T-helper 2 cell treated with Interferon-gamma antibody and Interleukin-4, amounts not matched to agents 100 ng/mL and 5 ng/mL, for 36 hours (primary cell): ENCODE measurements around the gene PDCD2L. TPM values are rescaled to one million over a fixed set of nuclear protein-coding genes. Genes with fewer than 3 reads are reported as not detected.

Experiments
- intact Hi-C: fragments of 100-400 bp; cut with micrococcal nuclease; formaldehyde crosslinking; loops from one replicate; pipeline ENCODE4 v1.15.1; 2023
- total RNA-seq: library from RNA; stranded (reverse); gene quantifications from 2 replicates; pipeline ENCODE4 v1.2.3, GENCODE V29; 2022

The PDCD2L gene
- total RNA-seq, 1 donor from 2014 or later: 16.4 TPM

DNA sequence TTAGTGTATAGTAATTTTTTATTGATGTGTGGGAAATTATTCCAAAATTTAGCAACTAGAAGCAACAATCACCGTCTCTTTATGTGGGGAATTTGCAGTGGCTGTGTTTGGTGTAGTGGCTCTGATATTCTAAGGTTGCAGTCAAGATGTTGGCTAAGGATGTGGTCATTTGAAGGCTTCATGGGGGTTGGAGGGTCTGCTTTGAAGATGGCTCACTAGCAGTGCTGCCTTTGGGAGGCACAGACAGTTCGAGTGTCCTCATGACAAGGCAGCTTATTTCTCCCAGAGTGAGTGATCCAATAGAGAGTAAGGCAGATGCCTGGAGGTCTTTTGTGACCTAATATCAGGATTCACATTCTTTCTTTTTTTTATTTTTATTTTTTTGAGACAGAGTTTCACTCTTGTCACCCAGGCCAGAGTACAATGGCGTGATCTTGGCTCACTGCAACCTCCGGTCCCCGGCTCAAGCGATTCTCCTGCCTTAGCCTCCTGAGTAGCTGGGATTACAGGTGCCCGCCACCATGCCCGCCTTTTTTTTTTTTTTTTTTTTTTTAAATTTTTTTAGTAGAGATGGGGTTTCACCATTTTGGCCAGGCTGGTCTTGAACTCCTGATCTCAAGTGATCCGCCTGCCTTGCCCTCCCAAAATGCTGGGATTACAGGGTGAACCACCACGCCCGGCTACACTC lies 30.5 kb upstream of the PDCD2L start:
- intact Hi-C loops: no loop called here

- intact Hi-C loops: no loop called here
Measured at GRCh38 chr19:34375598-34375997, 28.6 kb upstream of the PDCD2L start.

- intact Hi-C loops: no loop called here
Measured at GRCh38 chr19:34380639-34381241, 23.5 kb upstream of the PDCD2L start.

GRCh38 chr19:34381399-34382251 lies 22.6 kb upstream of the PDCD2L start:
- intact Hi-C loops: no loop called here

DNA sequence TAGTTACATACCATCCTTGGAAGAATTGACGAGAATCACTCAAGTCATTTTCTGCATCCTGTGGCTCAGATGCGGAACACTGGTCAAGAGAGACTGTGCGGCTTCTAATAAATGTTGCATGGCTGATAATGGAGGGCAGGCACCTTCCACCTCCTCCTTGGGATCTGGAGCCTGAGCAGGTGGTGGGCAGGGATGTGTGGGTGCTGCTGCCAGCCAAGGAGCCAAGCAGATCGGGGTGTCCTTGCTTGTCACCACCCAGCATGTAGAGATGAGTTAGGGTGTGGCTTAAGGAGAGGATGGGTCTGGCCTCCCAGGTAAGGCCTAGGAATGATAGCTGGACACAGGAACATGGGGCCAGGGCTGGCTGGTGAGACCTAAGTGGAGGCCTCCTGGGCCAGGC lies 21.7 kb upstream of the PDCD2L start:
- intact Hi-C loops: no loop called here

DNA sequence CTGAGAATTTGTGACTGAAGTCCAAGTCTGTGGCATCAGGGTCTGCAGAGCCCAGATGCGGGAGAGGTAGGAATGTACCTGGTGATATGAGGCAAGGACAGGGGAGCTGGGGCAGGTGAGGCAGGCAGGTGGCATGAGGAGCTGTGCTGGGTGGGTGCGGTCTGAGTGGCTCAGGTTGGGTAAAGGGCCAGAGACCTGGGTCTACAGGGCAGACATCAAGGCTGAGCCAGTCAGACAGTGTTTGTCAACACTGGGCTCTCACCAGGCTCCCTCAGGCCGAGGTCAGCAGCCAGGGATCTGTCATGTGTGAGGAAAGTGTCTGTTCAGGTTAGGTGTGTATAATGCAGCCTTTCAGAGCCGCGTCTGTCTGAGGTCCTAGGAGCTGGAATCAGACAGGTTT lies 20.6 kb upstream of the PDCD2L start:
- intact Hi-C loops: no loop called here

DNA sequence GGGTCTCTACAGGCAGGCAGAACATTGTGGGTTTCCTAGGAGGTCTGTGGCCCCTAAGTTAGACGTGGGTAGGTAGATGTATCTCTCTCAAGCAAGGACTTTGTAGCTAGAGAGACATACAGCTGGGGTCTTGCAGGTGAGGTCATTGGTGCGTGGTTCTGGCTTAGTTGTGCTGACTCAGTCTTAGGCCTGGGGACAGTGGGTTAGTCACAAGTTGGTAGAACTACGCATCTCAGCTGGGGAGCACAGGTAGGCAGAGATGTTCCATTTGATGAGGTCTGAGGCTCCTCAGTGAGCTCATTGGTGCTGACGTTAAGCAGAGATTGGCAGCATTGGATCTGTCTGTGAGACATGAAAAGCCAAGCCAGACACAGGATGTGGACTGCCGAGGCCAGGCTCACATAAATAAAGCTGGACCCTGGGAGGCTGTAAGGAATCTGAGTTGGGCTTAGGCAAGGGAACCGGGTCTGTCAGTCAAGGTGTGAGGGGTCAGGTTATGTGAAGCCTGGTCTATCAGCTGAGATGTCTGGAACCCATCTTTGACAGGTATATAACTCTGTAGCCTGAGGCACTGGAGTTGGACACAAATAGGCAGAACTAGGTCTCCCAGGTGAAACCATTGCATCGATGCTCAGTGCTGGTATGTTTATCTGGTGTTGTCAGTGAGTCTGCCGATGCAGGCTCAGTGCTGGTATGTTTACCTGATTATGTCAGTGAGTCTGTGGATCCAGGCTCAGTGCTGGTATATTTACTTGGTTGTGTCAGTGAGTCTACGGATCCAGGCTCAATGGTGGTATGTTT lies 17.4 kb upstream of the PDCD2L start:
- intact Hi-C loops: loop anchor here (5.0 kb wide), 1 partner anchor 45 kb away; no protein-coding TSS in a partner anchor

GRCh38 chr19:34387446-34387810 lies 16.8 kb upstream of the PDCD2L start:
- intact Hi-C loops: loop anchor here (5.0 kb wide), 1 partner anchor 45 kb away; no protein-coding TSS in a partner anchor

DNA sequence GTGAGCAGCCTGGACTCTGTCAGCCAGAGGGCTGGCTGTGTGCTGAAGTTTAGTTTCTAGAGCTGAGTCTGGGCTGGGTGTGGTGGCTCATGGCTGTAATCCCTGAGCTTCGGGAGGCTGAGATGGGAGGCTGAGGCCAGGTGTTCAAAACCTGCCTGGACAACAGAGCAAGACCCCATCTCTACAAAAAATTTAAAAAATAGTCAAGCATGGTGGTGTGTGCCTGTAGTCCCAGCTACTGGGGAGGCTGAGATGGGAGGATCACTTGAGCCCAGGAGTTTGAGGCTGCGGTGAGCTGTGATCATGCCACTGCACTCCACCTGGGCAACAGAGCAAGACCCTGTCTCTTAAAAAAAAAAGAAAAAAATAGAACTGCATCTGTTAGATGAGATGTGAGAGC lies 15.5 kb upstream of the PDCD2L start:
- intact Hi-C loops: loop anchor here (5.0 kb wide), 1 partner anchor 44 kb away; no protein-coding TSS in a partner anchor

DNA sequence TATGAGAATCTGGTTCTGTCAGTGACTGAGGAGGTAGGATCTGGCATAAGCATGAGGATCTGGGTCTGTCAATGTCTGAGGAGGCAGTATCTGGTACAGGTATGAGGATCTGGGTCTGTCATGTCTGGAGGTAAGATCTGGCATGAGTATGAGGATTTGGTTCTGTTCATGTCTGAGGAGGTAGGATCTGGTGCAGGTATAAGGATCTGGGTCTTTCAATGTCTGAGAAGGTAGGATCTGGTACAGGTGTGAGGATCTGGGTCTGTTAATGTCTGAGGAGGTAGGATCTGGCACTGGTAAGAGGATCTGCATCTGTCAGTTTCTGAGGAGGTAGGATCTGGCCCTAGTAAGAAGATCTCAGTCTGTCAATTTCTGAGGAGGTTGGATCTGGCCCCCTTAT lies 12.4 kb upstream of the PDCD2L start:
- intact Hi-C loops: no loop called here

DNA sequence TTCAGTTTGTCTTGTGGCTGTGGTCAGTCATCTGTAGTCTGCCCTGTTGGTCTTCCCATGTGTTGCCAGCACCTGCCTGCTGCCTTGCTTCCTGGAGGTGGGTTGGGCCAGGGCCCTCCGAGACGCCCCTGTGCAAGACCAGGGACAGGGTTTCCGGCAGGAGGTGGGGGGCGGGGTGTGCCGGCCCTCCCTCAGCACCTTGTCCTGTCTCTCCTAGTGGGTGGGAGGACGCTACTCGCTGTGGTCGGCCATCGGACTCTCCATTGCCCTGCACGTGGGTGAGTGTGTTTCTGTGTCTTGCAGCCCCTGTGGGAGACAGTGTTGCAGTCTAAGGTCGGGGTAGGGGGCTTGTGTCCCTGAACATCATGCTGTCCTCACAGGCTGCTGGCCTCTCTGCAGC lies 11.2 kb upstream of the PDCD2L start:
- intact Hi-C loops: no loop called here

DNA sequence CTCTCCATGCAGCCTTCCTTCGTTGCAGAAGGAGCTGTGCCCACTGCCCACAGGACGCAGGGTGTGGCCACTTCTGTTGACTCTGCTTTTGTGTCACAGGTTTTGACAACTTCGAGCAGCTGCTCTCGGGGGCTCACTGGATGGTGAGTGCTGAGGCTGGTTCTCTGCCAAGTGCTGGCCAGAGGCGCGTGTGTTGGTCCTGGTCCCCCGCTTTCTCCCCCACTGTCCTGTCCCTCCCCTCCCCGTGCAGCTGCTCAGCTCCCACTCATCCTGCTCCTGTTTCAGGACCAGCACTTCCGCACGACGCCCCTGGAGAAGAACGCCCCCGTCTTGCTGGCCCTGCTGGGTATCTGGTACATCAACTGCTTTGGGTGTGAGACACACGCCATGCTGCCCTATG lies 10.6 kb upstream of the PDCD2L start:
- intact Hi-C loops: no loop called here

- intact Hi-C loops: no loop called here
Measured at GRCh38 chr19:34397853-34398252, 6.3 kb upstream of the PDCD2L start.

GRCh38 chr19:34399886-34400285 lies 4.3 kb upstream of the PDCD2L start:
- intact Hi-C loops: loop anchor here (10.0 kb wide), 1 partner anchor 225 kb away; the partner anchor contains the start of gene LSM14A

- intact Hi-C loops: loop anchor here (10.0 kb wide), 1 partner anchor 226 kb away; the partner anchor contains the start of gene LSM14A
Measured at GRCh38 chr19:34400844-34401243, 3.4 kb upstream of the PDCD2L start.

DNA sequence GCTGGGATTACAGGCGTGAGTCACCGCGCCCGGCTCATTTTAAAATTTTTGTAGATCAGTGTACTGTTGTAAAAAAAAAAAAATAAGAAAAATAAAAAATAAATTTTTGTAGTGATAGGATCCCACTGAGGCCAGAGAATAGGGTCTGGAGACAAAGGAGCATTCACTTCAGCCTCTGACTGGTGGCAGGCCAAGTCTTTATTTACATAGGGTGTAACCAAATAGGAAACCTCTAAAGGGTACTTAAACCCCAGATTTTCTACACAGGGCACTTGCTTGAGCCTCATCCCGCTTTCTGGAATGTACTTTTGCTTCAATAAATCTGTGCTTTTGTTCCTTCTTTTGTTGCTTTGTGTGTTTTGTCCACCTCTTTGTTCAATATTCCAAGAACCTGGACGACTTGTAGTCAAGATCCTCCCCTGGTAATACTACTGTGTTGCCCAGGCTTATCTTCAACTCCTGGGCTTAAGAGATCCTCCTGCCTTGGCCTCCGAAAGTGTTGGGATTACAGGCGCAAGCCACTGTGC lies 2.1 kb upstream of the PDCD2L start:
- intact Hi-C loops: loop anchor here (10.0 kb wide), 1 partner anchor 227 kb away; the partner anchor contains the start of gene LSM14A

- intact Hi-C loops: loop anchor here (1.0 to 10.0 kb wide), 2 partner anchors 27 to 229 kb away; partner anchors contain the start of gene LSM14A
Measured at GRCh38 chr19:34403784-34404108, 453 bp upstream of the PDCD2L start.

- intact Hi-C loops: loop anchor here (10.0 kb wide), 1 partner anchor 231 kb away; the partner anchor contains the start of gene LSM14A
Measured at GRCh38 chr19:34405892-34406660, 1.9 kb downstream of the PDCD2L start.

- intact Hi-C loops: loop anchor here (10.0 kb wide), 1 partner anchor 234 kb away; the partner anchor contains the start of gene LSM14A
Measured at GRCh38 chr19:34408411-34408810, 4.2 kb downstream of the PDCD2L start.
